GM21619 (cell line): ENCODE measurements around the gene TUT4.

Experiments
- ATAC-seq: cut with Tn5 transposase; IDR thresholded peaks from one replicate; pipeline ENCODE4 v1.9.1; 2021; ENCODE audit not compliant: unreplicated experiment

TUT4 gene

GRCh38 chr1:52533713-52534112, 19.2 kb downstream of the TUT4 start:
- ATAC-seq: no peak

DNA sequence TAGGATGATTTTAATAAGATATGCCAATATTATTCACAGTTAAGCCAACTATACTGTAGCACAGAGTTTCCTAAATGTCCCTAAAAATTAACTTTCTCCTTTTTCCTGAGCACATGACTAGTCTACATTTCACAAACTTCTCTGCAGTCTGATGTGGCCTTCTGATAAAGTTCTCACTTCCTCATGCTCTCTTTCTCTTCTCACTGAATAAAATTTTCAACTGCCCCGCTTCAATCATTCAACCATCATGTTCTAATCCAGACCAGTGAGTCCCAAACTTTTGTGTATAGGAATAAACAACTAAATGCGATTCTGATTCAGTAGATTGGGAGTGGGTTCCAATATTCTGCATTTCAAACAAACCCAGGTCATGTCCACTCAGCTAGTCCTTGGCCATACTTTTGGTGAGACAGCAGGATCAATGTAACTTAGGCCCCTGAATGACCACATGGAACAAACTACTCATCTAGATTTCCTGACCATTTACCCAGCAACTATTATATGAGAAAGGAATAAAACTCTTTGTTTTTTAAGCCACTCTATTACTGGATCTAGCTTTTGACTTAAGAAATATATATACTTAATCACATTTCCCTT, 20.1 kb downstream of the TUT4 start:
- ATAC-seq: no peak

DNA sequence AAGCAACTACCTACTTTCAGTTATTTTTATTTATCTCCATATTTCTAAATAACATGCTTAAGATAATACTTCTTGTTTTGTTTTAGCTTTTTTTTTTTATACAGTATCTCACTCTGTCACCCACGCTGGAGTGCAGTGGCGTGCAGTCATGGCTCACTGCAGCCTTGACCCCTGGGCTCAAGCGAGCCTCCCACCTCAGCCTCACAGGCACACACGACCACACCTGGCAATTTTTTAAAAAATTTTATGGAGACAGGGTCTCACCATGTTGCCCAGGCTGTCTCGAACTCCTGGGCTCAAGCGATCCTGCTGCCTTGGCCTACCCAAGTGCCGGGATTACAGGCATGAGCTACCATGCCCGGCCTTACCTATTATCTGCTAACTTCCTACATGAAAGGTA, 20.6 kb downstream of the TUT4 start:
- ATAC-seq: no peak

DNA sequence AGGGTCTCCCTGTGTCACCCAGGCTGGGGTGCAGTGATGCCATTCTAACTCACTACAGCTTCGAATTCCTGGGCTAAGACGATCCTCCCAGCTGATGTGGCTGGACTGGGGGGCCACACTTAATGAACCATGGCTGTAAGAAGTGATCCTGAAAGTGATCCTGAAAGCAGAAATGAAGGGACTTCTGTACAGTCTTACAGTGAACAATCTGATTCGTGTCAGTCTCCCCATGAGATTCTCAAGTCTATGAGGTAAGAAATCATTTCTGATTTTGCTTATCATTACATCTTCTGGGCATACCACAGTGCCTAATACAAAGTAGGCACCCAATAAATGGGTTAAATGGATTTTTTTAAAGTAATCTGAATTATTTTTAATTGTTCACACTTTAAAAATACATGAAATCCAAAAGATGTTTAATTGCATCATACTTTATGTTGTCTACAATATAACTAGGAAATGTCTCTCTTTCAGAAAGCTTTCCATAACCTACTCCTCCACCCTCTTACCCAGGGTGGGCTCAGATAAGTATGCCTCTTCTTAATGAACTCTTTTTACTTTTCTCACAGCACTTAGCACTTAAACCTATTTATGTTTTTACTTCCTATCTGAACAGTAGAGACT, 21.5 kb downstream of the TUT4 start:
- no peak for ATAC-seq

GRCh38 chr1:52530563-52531144, 22.2 kb downstream of the TUT4 start:
- no peak for ATAC-seq

GRCh38 chr1:52523376-52523775, 29.5 kb downstream of the TUT4 start:
- no peak for ATAC-seq

DNA sequence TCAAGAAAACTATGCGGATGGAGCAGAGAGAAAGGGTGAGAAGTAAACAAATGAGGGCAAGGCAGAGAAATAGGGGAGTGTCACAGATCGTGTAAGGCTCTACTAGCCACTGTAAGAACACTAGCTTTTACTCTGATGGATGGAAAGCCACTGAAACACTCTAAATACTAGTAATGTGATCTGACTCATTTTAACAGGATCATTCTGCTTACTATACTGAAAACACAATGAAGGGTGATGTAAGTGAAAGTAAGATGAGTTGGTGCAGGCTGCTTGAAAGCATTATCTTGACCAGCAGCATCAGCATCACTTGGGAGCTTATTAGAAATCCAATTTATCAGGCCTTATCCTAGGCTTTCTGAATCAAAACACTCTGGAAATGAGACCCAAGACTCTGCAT, 32.7 kb downstream of the TUT4 start:
- no peak for ATAC-seq

GRCh38 chr1:52518962-52519361, 33.9 kb downstream of the TUT4 start:
- no peak for ATAC-seq

GRCh38 chr1:52511851-52512615, 40.9 kb downstream of the TUT4 start:
- ATAC-seq: no peak

- no peak for ATAC-seq
Measured at GRCh38 chr1:52511439-52511838, 41.5 kb downstream of the TUT4 start.

GRCh38 chr1:52506920-52507546, 45.9 kb downstream of the TUT4 start:
- no peak for ATAC-seq

- ATAC-seq: no peak
Measured at GRCh38 chr1:52506349-52506748, 46.5 kb downstream of the TUT4 start.

- no peak for ATAC-seq
Measured at GRCh38 chr1:52504720-52505119, 48.2 kb downstream of the TUT4 start.

- ATAC-seq: no peak
Measured at GRCh38 chr1:52503706-52504105, 49.2 kb downstream of the TUT4 start.

DNA sequence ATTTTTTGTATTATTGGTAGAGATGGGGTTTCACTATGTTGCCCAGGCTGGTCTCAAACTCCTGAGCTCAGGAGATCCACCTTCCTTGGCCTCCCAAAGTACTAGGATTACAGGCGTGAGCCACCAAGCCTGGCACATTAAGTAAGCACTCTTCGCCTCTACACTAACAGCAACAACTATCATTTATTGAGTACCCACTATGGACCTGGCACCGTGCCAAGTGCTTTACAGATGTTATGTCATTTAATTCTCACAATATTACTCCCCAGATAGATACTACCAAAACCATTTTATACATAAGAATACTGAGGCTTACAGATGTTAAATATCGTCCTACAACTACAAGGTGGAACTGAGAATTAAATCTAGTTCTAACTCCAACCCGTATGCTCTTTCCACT, 50.1 kb downstream of the TUT4 start:
- no peak for ATAC-seq

GRCh38 chr1:52487632-52488031, 65.3 kb downstream of the TUT4 start:
- ATAC-seq: no peak

DNA sequence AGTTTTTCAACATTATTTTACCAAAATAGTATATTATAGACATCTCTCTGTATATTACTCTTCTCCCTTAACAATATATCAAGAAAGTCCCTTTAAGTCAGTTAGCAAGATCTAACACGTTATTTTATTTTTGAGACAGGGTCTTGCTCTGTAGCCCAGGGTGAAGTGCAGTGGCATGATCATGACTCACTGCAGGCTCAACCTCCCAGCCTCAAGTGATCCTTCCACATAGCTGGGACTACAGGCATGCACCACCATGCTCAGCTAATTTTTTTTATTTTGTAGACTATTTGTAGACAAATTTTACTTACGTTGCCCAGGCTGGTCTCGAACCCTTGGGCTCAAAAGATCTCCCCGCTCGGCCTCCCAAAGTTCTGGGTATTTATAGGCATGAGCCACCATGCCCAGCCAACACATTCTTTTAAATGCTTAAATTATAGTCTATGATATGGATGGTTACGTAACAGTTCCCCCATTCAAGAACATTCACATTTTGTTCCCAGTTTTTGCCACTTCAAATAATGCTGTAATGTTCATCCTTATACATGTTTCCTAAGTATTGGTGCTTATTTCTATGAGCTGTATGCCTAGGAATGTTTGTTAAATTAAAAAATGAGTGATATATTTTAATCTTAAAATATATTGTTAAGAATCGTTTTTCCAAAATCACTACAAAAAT, 70.4 kb downstream of the TUT4 start:
- ATAC-seq: no peak

- ATAC-seq: no peak
Measured at GRCh38 chr1:52479076-52479475, 73.8 kb downstream of the TUT4 start.

GRCh38 chr1:52477876-52478275, 75.0 kb downstream of the TUT4 start:
- no peak for ATAC-seq

- no peak for ATAC-seq
Measured at GRCh38 chr1:52476943-52477342, 75.9 kb downstream of the TUT4 start.

DNA sequence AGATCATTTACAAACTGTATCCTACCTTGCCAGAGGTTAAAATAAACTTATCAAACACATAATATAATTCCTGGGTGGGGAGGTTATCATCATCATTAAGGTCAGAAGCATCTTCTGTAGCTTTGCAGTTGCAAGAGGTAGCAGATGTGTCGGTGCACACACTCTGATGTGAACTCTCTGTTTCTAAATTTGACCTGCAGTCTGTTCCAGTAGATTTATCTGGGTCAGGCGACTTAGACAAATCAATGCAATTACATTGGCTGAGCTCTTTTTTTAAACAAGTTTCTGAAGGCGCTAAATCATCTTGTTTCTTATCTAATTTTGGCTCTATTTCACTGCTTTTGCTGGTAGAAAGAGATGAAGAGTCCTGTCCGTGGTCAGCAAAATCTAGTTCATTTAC, 78.1 kb downstream of the TUT4 start:
- ATAC-seq: no peak
